CD4-positive, alpha-beta T cell treated with Interferon alpha-2 for 1 hour (primary cell): ENCODE results near the gene CD209.
"Not testable (repeated sequence)": the region's sequence is repeated elsewhere in the genome, so short reads cannot be mapped to it uniquely, and the experiment has no call there.

ENCODE experiments used
- DNase-seq, 2 donors: peaks; one replicate each; pipeline ENCODE4 v3.0.0-alpha.2; 2020 to 2022

CD209 gene

GRCh38 chr19:7746903-7747884 is at the start of gene CD209:
Gene CD209 (minus strand): TSS chr19:7747534. CDS start chr19:7747511, 23 bp downstream.
- no peak for DNase-seq

DNA sequence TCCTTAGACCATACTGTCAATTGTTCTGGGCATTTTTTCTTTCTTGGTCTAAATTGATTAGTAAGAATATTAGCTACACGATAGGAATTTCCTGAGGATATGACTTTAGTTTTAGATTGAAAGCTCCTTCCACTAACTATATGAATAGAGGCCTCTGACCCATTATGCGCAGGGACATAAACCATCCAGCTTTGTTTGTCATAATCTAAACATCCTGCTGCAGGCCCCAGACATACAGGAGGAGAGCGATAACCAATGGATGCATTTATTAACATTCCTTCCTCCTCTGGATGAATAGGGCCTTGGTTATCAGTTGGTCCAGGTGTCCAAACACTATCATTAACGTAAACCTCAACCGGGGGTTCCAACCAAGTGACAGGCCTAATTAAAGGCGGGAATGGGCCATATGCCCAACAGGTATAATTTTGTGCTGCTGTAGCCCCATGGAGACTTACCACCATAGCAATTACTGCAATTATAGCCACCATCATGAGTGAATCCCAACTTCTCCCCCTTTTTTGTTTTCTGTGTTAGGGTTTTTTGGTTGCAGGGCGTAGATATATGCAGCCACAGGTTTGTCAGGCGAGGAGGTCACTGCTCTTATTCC is 48.3 kb upstream of the CD209 start:
- no peak for DNase-seq

DNA sequence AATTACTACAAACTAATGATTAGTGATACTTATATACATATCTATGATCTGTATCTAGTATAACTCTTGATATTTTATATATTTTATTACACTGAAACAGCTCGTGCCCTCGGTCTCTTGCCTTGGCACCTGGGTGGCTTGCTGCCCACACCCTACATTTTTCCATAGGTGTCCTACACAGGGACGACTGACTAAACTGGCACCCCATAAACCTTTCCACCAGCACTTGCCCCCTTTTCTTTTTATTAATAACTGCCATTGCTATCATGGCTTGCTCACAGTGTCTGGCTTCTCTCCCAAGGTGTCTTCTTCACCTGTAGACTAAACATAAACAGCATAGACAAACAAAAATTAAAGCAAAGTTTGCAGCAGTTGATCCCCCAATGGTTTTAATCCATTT is 46.2 kb upstream of the CD209 start:
- no peak for DNase-seq

DNA sequence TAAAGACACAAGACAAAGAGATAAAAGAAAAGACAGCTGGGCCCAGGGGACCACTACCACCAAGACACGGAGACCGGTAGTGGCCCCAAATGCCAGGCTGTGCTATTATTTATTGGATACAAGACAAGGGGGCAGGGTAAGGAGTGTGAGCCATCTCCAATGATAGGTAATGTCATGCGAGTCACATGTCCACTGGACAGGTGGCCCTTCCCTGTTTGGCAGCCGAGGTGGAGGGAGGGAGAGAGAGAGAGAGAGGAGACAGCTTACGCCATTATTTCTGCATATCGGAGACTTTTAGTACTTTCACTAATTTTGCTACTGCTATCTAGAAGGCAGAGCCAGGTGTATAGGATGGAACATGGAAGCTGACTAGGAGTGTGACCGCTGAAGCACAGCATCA is 45.4 kb upstream of the CD209 start:
- DNase-seq = not testable (repeated sequence)

GRCh38 chr19:7792281-7792680 is 44.9 kb upstream of the CD209 start:
- DNase-seq = no peak

DNA sequence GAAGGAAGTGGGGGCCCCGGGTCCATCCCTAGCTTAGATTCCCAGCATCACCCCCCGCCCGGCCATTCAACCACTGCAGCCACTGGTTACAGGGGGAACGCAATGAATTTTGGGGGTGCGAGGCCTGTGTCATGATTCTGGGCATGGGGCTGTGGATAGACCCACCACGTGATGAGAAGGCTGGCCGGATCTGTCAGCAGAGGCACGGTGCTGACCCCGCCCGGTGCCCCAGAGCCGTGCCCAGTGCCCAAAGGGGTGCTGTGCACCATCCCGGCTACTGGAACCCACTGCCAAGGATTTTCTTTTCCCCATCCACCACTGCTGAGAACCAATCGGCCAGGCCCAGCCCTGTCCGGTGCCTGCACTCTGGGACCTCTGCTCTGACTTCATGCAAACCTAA is 43.1 kb upstream of the CD209 start:
- no peak for DNase-seq

DNA sequence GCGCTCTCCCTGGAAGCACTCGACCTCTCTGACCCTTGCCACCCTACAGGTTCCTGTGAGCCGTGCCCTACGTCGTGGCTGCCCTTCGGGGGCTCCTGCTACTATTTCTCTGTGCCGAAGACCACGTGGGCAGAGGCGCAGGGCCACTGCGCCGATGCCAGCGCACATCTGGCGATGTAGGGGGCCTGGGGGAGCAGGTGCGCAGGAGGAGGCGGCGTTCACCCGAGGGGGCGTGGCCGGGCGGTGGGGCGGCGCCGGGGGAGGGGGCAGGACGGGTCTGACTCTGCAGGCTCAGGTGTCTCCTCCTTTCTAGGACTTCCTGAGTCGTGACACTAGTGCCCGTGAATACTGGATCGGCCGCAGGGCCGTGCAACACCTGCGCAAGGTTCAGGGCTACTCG is 42.1 kb upstream of the CD209 start:
- DNase-seq = peak; percentile 54 to 59

DNA sequence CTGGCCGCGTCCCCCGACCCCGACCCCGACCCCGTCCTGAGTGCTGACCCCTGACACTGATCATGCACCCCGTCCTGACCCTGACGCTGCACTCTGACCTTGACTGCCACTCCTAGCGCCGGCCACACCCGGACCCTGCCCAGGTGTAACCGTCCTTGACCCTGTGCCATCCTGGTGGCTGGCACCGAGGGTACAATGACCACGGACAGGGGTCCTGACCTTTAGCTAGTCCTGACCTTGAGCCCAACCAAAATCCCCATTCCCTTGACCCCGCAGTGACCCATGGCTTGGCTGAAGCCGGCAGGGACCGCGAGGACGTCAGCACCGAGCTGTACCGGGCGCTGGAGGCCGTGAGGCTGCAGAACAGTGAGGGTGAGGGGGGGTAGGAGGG is 41.6 kb upstream of the CD209 start:
- no peak for DNase-seq

DNA sequence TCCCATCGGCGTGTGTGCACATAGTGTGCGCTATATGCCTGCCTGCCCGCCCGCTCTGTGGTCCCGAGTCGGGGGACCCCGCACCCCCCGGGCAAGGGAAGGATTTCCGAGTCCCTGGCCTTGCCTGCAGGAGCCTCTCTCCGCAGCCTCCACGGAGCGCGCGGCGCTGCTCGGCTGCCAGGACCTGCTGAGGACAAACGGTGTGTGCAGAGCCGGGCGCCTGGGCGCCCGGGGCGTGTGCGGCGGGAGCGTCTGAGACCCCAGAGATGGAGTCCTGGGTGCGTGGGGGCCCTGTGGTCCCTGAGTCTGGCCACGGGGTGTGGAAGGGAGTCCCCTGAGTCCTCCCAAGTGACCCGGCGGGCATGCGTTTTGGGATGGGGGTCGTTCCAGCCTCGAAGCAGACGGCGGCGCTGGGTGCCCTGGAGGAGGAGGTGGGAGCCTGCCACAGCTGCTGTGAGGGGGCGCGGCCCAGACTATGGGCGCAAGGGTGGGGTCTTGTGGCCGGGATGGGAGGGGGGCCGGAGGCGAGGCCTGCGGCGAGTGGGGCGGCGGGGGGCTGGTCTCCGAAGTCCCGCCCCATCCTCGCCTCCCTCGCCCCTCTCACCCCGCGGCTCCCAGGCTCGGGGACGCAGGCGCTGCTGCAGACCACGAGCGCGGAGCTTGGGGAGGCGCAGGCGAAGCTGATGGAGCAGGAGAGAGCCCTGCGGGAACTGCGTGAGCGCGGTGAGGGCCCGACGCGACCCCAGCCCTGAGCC is 41.0 kb upstream of the CD209 start:
- no peak for DNase-seq

- DNase-seq = no peak
Observed at GRCh38 chr19:7787602-7788177, 40.4 kb upstream of the CD209 start.

- DNase-seq = no peak
Observed at GRCh38 chr19:7787141-7787540, 39.8 kb upstream of the CD209 start.

- DNase-seq = no peak
Observed at GRCh38 chr19:7784856-7785255, 37.5 kb upstream of the CD209 start.

DNA sequence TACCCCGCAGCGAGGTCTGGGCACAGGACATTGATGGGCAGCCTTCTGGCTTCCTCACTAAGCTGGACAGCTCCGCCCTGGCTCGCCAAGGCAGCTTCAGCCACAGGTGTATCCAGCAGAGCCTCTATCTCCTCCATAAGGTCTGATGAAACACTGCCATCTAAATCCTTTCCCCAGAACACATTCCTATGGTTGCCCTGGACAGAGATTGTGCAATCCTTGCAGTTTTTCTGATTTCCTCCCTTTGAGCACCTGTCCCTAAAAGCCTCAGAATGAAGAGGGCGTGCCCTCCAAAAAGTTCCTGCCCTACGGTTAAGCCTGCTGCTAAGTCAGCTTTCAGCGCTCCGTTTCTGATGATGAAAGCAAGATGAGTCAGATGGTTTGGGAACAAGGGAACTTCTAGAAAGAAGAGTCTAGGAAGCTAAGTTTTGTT is 36.7 kb upstream of the CD209 start:
- peak in 1 of 2 donors; percentile 37 for DNase-seq

DNA sequence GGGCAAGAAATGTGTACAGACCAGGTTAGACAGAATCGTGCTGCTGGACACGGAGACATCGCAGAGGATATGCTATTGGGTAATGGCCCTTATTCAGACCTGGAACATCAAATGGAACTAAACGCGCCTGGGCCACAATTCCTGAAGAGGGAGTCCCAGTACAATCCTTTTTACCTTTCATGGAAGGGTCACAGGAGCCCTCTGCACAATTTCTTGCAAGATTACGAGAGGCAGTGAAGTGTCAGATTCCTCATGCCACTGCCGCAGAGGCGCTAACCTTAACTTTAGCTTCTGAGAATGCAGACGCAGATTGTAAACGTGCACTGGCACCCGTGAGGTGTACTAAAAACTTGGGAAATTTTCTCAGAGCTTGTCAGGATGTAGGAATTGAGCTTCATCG is 33.8 kb upstream of the CD209 start:
- DNase-seq = no peak

- no peak for DNase-seq
Observed at GRCh38 chr19:7779631-7780486, 32.5 kb upstream of the CD209 start.

DNA sequence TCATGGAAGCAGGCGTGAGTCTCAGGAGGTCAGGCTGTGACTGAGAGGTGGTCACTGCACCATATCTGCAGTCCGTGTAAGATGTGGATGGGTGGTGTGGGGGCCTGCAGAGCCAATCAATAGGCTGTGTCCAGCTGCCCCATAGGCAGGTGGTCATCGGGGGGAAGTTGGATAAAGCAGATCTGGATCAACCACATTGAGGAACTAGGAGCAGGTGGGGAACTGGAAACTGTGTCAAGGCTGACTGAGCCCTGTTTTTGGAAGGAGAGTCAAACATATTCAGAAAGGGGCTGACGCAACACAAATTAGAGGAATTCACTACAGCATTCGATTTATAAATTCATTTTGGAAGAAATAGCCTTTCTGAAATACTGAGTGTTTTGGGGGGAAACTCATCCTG is 30.7 kb upstream of the CD209 start:
- no peak for DNase-seq

- DNase-seq = no peak
Observed at GRCh38 chr19:7775761-7776160, 28.4 kb upstream of the CD209 start.

DNA sequence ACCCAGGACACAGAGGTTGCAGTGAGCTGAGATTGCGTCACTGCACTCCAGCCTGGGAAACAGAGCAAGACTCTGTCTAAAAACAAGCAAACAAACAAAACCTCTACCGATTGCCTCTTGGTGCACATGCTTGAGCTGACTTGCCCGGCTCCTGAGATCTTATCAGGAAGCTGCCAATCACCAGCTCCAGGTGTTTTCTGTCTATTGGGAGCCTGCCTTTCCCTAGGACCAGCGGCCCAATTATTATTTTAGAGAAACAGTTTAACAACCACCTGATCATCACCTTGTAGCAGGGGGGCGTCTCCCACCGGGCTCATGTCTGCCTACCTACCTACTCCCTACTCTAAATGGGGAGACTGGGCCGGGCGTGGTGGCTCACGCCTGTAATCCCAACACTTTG is 26.5 kb upstream of the CD209 start:
- DNase-seq = no peak

DNA sequence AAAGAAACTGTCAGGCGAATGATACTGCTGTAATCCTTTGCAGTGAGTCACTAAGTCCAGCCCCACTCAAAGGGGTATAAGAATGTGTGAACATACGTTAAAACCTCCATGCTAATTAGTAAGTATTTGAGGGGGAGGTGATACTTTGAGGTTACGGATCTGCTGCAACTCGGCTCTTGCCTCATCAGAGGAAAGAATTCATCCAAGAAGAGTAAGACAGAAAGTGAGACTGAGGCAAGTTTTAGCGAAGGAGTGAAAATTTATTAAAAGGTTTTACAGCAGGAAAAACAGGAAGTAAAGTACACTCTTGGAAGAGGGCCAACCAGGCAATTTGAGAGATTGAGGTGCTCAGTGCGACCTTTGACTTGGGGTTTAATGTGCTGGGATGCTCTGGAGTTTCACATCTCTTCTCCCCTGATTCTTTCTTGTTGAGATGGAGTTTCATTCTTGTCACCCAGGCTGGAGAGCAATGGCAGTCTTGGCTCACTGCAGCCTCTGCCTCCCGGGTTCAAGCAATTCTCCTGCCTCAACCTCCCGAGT is 25.5 kb upstream of the CD209 start:
- DNase-seq = peak in 1 of 2 donors; percentile 43

GRCh38 chr19:7771072-7771471 is 23.7 kb upstream of the CD209 start:
- DNase-seq = no peak

GRCh38 chr19:7769171-7769570 is 21.8 kb upstream of the CD209 start:
- no peak for DNase-seq

- DNase-seq = no peak
Observed at GRCh38 chr19:7767487-7767886, 20.2 kb upstream of the CD209 start.
